Activated CD8-positive, alpha-beta T cell treated with anti-CD3 and anti-CD28 coated beads for 36 hours (primary cell): ENCODE data around the gene FRS3. TPM values are rescaled to one million over a fixed set of nuclear protein-coding genes. Genes with fewer than 3 reads are reported as not detected.

Source experiments
- ATAC-seq: fragments of 200-7000 bp; cut with Tn5 transposase; one replicate; pipeline ENCODE4 v1.10.0; 2021; ENCODE audit warnings: mild to moderate bottlenecking, moderate library complexity
- CTCF ChIA-PET: fragments of 350-600 bp; sonication (Branson Sonifier 250); formaldehyde crosslinking; loops from one replicate; lab custom pipeline; 2021; ENCODE audit warnings: antibody characterized with exemption; lab: Charles Lee
- POLR2A ChIA-PET: fragments of 350-600 bp; sonication (Branson Sonifier 250); formaldehyde crosslinking; loops from one replicate; lab custom pipeline; 2021; ENCODE audit warnings: antibody characterized with exemption; lab: Charles Lee
- DNase-seq: peaks from one replicate; pipeline ENCODE4 v3.0.0-alpha.2; 2020
- H3K27ac Mint-ChIP-seq: one replicate; pipeline ENCODE4 v1.8.0; 2021; ENCODE audit warnings: mild to moderate bottlenecking, mixed read lengths
- H3K27me3 Mint-ChIP-seq: one replicate; pipeline ENCODE4 v1.8.0; 2021; ENCODE audit warnings: mixed read lengths
- H3K36me3 Mint-ChIP-seq: one replicate; pipeline ENCODE4 v1.8.0; 2021; ENCODE audit warnings: low read depth, mixed read lengths
- H3K4me1 Mint-ChIP-seq: one replicate; pipeline ENCODE4 v1.8.0; 2021; ENCODE audit warnings: low read depth, mixed read lengths
- H3K4me3 Mint-ChIP-seq: one replicate; pipeline ENCODE4 v1.8.0; 2021; ENCODE audit warnings: mild to moderate bottlenecking, moderate library complexity, mixed read lengths
- H3K9me3 Mint-ChIP-seq: one replicate; pipeline ENCODE4 v1.8.0; 2021; ENCODE audit warnings: mixed read lengths
- intact Hi-C: fragments of 100-400 bp; cut with micrococcal nuclease; formaldehyde crosslinking; loops from one replicate; pipeline ENCODE4 v1.10.0; 2022
- total RNA-seq, 2 experiments: library from RNA; stranded (reverse); gene quantifications; one replicate each; pipeline ENCODE4 v1.2.3, GENCODE V29; 2021
- TF ChIP-seq, protein P1 (sequence below): fragments of 200-600 bp; IDR thresholded peaks from one replicate; pipeline ENCODE4 v1.8.0; 2022; ENCODE audit warnings: antibody characterized with exemption, mild to moderate bottlenecking

FRS3 gene
- total RNA-seq, 2 experiments from 2014 or later: 3.2 to 4.1 TPM

DNA sequence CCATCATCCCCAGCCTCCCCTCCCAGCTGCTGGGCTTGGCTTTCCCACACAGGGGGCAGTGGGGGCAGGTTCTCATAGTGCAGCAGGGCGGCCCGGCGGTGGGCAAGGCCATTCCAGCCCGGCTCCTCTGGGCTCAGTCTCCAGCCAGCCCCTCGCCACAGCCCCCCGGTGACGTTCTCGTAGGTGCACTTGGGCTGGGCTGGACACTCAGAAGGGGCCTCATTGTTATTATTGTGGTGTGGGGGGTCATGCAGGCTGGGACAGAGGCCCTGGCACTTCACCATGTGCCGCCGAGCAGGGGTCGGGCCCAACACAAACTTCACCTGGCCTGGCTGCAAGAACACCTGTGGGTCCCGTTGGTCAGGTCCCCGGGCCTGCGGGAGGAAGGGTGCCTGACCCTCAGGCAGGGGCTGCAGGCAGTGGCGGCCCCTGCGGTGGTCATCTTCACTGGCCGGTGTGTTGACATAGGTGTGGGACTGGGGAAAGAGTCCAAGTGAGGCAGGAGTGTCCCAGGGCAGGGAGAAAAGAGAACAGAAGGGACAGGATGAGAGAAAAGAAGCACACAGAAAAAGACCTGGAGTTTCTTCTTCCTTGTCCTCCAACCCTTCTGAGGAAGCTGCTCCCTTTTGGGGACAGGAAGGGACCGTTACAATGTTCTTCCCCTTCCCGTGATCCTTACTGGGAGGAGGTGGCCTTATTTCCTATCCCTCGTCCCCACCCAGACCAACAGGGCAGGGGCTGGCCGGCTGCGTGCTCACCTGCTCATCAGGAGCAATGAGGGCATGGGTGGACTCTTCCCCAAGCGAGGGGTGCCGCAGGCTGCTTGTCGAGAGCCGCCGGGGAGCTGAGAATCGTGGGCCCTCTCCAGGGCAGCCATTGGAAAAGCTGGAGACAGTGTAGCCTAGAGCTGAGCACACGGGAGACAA, 8.4 kb downstream of the FRS3 start:
- DNase-seq: no peak
- Mint-ChIP-seq H3K36me3 (peaks cover 8% of the 10 kb centered on the region), H3K27me3 (no peaks in the 10 kb centered on the region), H3K4me3 (no peak overlapping the region), H3K9me3 (no peaks in the 10 kb centered on the region), H3K4me1 (peaks cover 10% of the 10 kb centered on the region), H3K27ac (no peak overlapping the region)
- TF ChIP-seq, protein P1, sequence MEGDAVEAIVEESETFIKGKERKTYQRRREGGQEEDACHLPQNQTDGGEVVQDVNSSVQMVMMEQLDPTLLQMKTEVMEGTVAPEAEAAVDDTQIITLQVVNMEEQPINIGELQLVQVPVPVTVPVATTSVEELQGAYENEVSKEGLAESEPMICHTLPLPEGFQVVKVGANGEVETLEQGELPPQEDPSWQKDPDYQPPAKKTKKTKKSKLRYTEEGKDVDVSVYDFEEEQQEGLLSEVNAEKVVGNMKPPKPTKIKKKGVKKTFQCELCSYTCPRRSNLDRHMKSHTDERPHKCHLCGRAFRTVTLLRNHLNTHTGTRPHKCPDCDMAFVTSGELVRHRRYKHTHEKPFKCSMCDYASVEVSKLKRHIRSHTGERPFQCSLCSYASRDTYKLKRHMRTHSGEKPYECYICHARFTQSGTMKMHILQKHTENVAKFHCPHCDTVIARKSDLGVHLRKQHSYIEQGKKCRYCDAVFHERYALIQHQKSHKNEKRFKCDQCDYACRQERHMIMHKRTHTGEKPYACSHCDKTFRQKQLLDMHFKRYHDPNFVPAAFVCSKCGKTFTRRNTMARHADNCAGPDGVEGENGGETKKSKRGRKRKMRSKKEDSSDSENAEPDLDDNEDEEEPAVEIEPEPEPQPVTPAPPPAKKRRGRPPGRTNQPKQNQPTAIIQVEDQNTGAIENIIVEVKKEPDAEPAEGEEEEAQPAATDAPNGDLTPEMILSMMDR: no peak
- POLR2A ChIA-PET: interaction anchor here (0.5 kb wide), 1 partner anchor 1123 kb away, joined by 3 read pairs; no protein-coding TSS in a partner anchor
- ATAC-seq: no peak
- CTCF ChIA-PET: interaction anchor here (1.3 kb wide), 1 partner anchor 10 kb away, joined by 3 read pairs; the partner anchor contains the start of gene PRICKLE4
- intact Hi-C loops: no loop called here

DNA sequence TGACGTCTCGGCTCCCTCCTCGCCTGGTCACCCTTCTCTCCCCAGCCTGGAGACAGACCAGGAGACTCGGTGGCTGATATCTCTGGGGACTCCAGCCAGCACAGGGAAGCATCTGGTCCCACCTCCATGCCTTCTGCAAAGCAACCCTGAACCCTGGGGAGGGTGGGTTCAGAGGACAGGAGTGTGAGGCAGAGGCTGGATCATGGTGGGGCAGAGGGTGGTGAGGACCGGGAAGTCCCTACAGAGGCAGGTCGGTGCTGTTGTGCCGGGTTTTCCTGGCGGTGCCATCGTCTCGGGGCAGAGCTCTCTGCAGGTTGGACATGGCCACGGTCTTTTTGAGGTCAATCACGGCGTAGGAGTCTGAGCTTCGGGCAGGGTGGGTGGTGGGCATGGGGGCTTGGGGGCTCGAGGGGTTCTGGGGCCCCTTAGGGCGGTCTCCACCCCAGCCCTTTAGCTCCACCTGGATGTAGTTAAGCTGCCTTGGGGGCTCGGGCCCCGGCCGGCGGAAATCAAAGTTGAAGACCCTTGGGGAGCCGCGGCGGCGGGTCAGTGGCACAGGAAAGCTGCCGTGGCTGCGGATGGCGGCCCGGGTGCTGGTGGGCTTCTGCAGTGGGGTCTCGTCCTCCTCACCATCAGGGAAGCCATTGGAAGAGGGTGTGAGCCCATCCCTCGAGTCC, 9.2 kb downstream of the FRS3 start:
- POLR2A ChIA-PET: no interaction called here
- intact Hi-C loops: no loop called here

DNA sequence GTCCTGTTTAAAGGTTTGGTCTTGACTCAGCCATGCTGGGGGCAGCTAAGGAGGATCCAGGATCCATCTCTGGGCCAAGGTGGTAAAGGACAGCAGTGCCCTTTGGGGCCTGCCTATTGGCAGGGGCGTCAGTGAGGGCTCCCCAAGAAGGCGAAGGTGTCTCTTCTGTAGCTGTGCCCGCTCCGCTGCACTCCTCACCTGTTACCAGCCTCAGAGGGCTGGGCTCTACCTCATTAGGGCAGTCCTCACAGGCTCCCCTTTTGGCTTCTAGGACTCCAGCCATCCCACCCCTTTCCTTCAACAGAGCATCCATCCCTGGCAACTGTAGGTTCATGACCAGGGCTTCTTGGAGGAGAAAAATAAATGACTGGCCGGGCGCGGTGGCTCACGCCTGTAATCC, 10.3 kb downstream of the FRS3 start:
- POLR2A ChIA-PET: interaction anchor here (0.6 kb wide), 1 partner anchor 323 kb away, joined by 3 read pairs; no protein-coding TSS in a partner anchor
- Mint-ChIP-seq H3K4me3 (no peak overlapping the region), H3K36me3 (peaks cover 6% of the 10 kb centered on the region), H3K27me3 (no peaks in the 10 kb centered on the region), H3K27ac (no peak overlapping the region), H3K4me1 (peaks cover 10% of the 10 kb centered on the region), H3K9me3 (no peaks in the 10 kb centered on the region)
- no peak for DNase-seq
- CTCF ChIA-PET: interaction anchor here (1.0 to 1.5 kb wide), 2 partner anchors 18 to 335 kb away, joined by 3 to 4 read pairs; partner anchors contain the start of gene TOMM6
- ATAC-seq: no peak
- TF ChIP-seq, protein P1: no peak
- intact Hi-C loops: no loop called here

More for the DNA sequence above, 9.2 kb downstream of the FRS3 start:
- no peak overlapping the region for H3K27ac Mint-ChIP-seq
- H3K36me3 Mint-ChIP-seq: peaks cover 8% of the 10 kb centered on the region
- H3K27me3 Mint-ChIP-seq: no peaks in the 10 kb centered on the region
- ATAC-seq (no peak), DNase-seq (no peak)
- H3K9me3 Mint-ChIP-seq: no peaks in the 10 kb centered on the region
- no peak overlapping the region for H3K4me3 Mint-ChIP-seq
- H3K4me1 Mint-ChIP-seq: peaks cover 10% of the 10 kb centered on the region
- TF ChIP-seq, protein P1: no peak
- CTCF ChIA-PET: no interaction called here

DNA sequence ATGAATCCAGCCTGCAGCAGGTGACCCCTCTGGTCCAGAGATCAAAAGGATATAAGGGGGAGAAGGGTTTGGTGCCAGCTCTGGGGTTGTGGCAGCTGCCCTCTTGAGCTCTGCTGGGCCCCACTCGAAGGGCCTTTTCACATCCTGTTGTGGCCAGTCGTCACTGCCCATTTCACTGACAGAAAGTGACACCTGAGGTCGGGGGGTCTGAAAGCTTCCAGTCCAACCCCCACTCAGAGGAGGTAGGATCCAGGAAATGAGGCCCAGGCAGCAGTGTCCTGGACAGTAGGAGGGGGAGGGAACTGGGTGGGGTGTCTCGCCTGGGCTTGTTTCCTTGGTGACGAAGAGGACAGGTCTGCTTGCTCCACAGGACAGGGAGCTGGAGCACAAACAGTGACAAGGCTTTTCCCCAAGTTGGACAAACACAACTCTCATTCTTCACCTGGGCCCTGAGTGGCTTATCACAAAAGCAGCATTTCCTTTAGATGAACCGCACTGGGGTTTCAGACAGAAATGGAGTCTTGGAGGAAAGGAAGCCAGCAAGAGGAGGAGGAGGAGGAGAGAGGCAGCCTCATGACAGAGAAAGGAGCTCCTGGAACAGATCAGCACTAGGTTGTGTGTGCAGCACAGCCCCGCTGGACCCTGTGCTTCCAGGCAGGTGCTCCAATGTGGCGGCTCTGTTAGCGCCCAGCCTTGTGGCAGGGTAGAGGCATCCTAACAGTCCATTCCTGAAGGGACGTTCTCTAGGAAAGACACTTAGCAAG, 11.0 kb downstream of the FRS3 start:
- CTCF ChIA-PET: interaction anchor here (1.0 to 1.5 kb wide), 3 partner anchors 19 to 336 kb away, joined by 3 to 5 read pairs (median 4); partner anchors contain the start of gene TOMM6
- no peak for DNase-seq
- Mint-ChIP-seq H3K27me3 (no peaks in the 10 kb centered on the region), H3K4me3 (no peak overlapping the region), H3K36me3 (peaks cover 4% of the 10 kb centered on the region), H3K9me3 (no peaks in the 10 kb centered on the region), H3K27ac (peak overlapping the region; percentile 64), H3K4me1 (peaks cover 10% of the 10 kb centered on the region)
- peak; percentile 52 for ATAC-seq
- TF ChIP-seq, protein P1: no peak
- intact Hi-C loops: no loop called here
- POLR2A ChIA-PET: interaction anchor here (0.6 to 1.5 kb wide), 2 partner anchors 19 to 322 kb away, joined by 3 to 6 read pairs; partner anchors contain the start of gene TOMM6
